ENCODE results near the gene CAPN2.
"Not testable (repeated sequence)": the region's sequence is repeated elsewhere in the genome, so short reads cannot be mapped to it uniquely, and the experiment has no call there.

Gene CAPN2

DNA sequence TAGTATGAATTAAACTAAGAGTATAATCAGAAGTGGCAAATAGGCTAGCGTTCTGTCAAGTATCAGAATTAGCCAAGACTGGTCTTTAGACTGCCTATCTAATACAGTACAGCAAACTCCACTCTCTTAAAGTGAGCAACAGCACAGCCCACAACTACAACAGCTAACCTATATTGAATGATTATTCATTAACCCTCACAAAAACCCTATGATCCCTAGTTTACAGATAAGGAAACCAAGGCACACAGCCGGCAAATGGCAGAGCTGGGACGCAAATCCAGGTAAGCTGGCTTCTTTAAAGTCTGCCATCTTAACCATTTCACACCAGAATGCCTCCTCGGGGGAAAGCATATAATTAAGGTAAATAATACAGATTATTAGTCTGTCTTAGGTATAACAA, 81.4 kb downstream of the CAPN2 start:
- no peak for DNase-seq

GRCh38 chr1:223794136-223794880, 82.0 kb downstream of the CAPN2 start:
- no peak for DNase-seq

GRCh38 chr1:223796210-223796609, 83.9 kb downstream of the CAPN2 start:
- no peak for DNase-seq

- no peak for DNase-seq
These were observed 89.7 kb downstream of the CAPN2 start for GRCh38 chr1:223802032-223802431.

- DNase-seq: no peak
These were observed 90.3 kb downstream of the CAPN2 start for GRCh38 chr1:223802602-223803001.

GRCh38 chr1:223803211-223803610, 90.9 kb downstream of the CAPN2 start:
- DNase-seq: no peak

- DNase-seq: not testable (repeated sequence)
These were observed 97.6 kb downstream of the CAPN2 start for GRCh38 chr1:223809905-223810304.

- DNase-seq: no peak
These were observed 98.2 kb downstream of the CAPN2 start for GRCh38 chr1:223810586-223810985.

- DNase-seq: no peak
These were observed 99.3 kb downstream of the CAPN2 start for GRCh38 chr1:223811634-223812101.

DNA sequence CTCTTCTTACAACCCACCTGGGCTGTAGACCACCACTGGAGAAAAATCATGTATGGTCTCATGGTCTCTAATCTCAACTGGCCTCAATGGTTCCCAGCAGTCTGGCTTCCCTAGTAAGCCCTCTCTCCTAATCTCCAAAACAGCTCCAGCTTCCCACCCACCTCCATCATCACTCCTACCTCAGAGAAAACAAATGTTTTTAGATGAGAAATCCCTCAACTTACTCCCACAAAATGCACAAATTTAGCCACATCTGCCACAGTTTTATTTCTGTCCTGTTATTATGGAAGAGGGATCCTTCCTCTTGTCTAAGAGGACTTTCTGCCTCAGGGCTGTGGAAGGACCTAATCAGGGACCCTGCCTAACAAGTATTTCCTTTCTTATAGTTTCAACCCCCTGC, 101.3 kb downstream of the CAPN2 start:
- no peak for DNase-seq

GRCh38 chr1:223815020-223815853, 102.9 kb downstream of the CAPN2 start:
- DNase-seq: no peak

DNA sequence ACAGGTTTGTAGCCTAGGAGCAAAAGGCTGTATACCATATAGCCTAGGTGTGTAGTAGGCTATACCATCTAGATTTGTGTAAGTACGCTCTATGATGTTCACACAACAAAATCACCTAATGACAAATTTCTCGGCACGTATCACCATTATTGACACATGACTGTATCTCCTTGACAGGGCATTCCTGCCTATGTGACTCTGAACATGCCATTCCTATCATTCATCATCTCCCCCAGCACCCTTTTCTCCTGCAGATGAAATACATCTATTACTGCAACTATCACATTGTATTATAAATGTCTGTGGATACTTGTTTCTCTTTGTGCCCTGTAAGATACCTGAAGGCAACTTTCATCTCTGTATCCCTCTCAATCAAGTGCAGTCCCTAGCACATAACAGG, 103.5 kb downstream of the CAPN2 start:
- DNase-seq: no peak

DNA sequence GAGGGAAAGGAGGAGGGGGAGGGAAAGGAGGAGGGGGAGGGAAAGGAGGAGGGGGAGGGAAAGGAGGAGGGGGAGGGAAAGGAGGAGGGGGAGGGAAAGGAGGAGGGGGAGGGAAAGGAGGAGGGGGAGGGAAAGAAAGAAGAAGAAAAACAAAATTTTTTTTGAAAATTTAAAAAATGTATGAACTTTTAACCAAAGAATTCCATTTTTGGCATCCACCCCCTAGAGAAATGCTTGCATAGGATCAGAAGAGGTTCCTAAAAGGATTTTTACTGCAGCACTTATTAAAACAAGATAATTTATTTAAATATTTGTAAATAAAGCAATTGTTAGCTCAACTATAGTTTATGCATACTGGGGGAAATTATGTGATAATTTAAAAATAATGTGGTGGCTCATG, 104.9 kb downstream of the CAPN2 start:
- DNase-seq: not testable (repeated sequence)

- no peak for DNase-seq
These were observed 107.6 kb downstream of the CAPN2 start for GRCh38 chr1:223819730-223820514.

GRCh38 chr1:223820515-223820858, 108.1 kb downstream of the CAPN2 start:
- no peak for DNase-seq

DNA sequence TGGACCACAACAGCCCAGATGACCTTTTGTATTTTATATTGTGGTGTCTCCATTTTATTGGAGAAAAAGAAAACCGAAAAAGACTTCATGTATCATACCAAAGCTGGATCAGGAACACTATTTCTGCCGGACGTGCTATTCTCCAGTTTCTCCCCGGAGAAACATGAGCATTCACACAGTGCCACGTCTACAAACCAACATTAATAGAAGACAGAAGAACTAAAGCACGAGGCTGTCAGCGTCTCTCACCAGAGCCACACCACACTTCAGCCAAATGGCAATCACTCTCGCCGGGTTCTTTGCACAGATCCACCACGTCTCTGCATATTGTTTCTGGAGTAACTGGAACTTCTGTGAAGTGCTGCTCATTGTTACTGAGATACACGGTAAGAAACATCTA, 108.6 kb downstream of the CAPN2 start:
- DNase-seq: no peak

- DNase-seq: no peak
These were observed 111.9 kb downstream of the CAPN2 start for GRCh38 chr1:223824287-223824686.

DNA sequence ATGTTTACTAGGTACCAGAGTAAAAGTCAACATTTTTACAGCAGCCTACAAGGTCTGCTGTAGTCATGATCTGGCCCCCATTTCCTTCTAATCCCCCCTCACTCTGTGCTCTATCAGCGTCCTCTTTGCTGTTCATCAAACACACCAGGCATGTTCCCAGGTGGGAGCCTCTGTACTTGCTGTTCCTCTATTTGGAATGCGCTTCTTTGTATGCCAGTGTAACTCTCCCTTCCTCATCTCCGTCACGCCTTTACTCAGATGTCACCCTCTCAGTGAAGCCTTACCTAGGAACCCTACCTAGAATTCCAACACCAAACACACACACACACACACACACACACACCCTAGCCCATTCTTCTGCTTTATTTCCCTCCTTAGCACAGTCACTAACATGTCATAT, 112.4 kb downstream of the CAPN2 start:
- DNase-seq: no peak

Data from GOT3 (cell line).